Small intestine (tissue), 7 donors: ENCODE data around the gene CORO7. TPM values are rescaled to one million over a fixed set of nuclear protein-coding genes. Genes with fewer than 3 reads are reported as not detected.

Experiments used
- DNase-seq, 2 donors: peaks; one replicate each; pipeline versions ENCODE4 v3.0.0 to v3.0.0-alpha.2; 2013
- FAIRE-seq: peaks from 2 replicates; lab custom pipeline; 2012; peaks lifted over from hg19 to GRCh38; lab: Jason Lieb, UNC
- H3K27ac ChIP-seq, 3 donors: one replicate each; pipeline ENCODE4 v1.5.1; 2013; ENCODE audit warnings: low read length in 2 of 3, mild to moderate bottlenecking in 2 of 3, control low read depth in 1 of 3, inconsistent platforms in 1 of 3, low read depth in 1 of 3, moderate library complexity in 1 of 3
- H3K27me3 ChIP-seq, 3 donors: one replicate each; pipeline ENCODE4 v1.6.1; 2013; ENCODE audit warnings: low read length in 3 of 3, inconsistent platforms in 1 of 3; ENCODE audit not compliant: control insufficient read depth in 3 of 3, insufficient read depth in 3 of 3
- H3K36me3 ChIP-seq, 3 donors: one replicate each; pipeline ENCODE4 v1.6.1; 2013; ENCODE audit warnings: low read length in 3 of 3, inconsistent platforms in 1 of 3, low read depth in 1 of 3, mild to moderate bottlenecking in 1 of 3, moderate library complexity in 1 of 3; ENCODE audit not compliant: control insufficient read depth in 3 of 3, insufficient read depth in 2 of 3
- H3K4me1 ChIP-seq, 3 donors: one replicate each; pipeline ENCODE4 v1.6.1; 2013; ENCODE audit warnings: low read length in 2 of 3, inconsistent platforms in 1 of 3, low read depth in 1 of 3, mild to moderate bottlenecking in 1 of 3, moderate library complexity in 1 of 3; ENCODE audit not compliant: control insufficient read depth in 3 of 3, insufficient read depth in 2 of 3
- H3K4me3 ChIP-seq, 3 donors: one replicate each; pipeline ENCODE4 v1.5.1; 2013; ENCODE audit warnings: low read length in 3 of 3, control low read depth in 1 of 3, inconsistent platforms in 1 of 3, low read depth in 1 of 3, mild to moderate bottlenecking in 1 of 3, moderate library complexity in 1 of 3
- H3K9me3 ChIP-seq, 2 donors: one replicate each; pipeline ENCODE4 v1.6.1; 2013; ENCODE audit warnings: low read depth in 1 of 2, low read length in 1 of 2; ENCODE audit not compliant: control insufficient read depth in 2 of 2, insufficient read depth in 1 of 2
- WGBS, 3 donors: extraction: QIAGEN DNeasy Blood & Tissue Kit; methylation state at CpG; one replicate each; pipeline ENCODE4 v1.1.7; 2013; 5-methylcytosine and 5-hydroxymethylcytosine counted together
- polyA plus RNA-seq, 4 donors: library from polyadenylated mRNA; stranded (reverse) in 3 of 4; unstranded in 1 of 4; fragments of 200-250 nt in 3 of 4; fragments of 120-200 nt in 1 of 4; gene quantifications; one replicate each; pipeline versions ENCODE4 v1.2.1 to v1.2.3, GENCODE V29; 2013
- donor health status: healthy with polysubstance abuse.
- donor health status: control.
- donor health status: control.
- donor health status: Bipolar disorder and iron deficiency.
- donor health status: healthy.

CORO7 gene
- polyA plus RNA-seq, 4 donors = 27.3 to 49.2 (median 41.6) TPM

- Histone ChIP-seq H3K4me1 (no peaks in the 10 kb centered on the region), H3K9me3 (no peaks in the 10 kb centered on the region), H3K36me3 (peaks cover 0 to 92% (median 16%) of the 10 kb centered on the region in 3 donors), H3K4me3 (no peak overlapping the region), H3K27me3 (no peaks in the 10 kb centered on the region), H3K27ac (no peak overlapping the region)
- DNase-seq (no peak), FAIRE-seq (no peak)
- WGBS, 3 donors = 94 to 97% (median 94%) methylated on average over 52 to 55 of the region's 55 CpGs
Observed at GRCh38 chr16:4381935-4382794, 34.2 kb downstream of the CORO7 start.

DNA sequence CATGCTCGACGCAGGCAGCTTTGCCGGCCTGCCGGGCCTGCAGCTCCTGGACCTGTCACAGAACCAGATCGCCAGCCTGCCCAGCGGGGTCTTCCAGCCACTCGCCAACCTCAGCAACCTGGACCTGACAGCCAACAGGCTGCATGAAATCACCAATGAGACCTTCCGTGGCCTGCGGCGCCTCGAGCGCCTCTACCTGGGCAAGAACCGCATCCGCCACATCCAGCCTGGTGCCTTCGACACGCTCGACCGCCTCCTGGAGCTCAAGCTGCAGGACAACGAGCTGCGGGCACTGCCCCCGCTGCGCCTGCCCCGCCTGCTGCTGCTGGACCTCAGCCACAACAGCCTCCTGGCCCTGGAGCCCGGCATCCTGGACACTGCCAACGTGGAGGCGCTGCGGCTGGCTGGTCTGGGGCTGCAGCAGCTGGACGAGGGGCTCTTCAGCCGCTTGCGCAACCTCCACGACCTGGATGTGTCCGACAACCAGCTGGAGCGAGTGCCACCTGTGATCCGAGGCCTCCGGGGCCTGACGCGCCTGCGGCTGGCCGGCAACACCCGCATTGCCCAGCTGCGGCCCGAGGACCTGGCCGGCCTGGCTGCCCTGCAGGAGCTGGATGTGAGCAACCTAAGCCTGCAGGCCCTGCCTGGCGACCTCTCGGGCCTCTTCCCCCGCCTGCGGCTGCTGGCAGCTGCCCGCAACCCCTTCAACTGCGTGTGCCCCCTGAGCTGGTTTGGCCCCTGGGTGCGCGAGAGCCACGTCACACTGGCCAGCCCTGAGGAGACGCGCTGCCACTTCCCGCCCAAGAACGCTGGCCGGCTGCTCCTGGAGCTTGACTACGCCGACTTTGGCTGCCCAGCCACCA lies 35.1 kb downstream of the CORO7 start:
- Histone ChIP-seq H3K27ac (no peak overlapping the region), H3K9me3 (no peaks in the 10 kb centered on the region), H3K36me3 (peaks cover 0 to 89% (median 12%) of the 10 kb centered on the region in 3 donors), H3K4me3 (no peak overlapping the region), H3K4me1 (no peaks in the 10 kb centered on the region), H3K27me3 (no peaks in the 10 kb centered on the region)
- DNase-seq (no peak), FAIRE-seq (no peak)
- WGBS, 3 donors = 93 to 97% (median 94%) methylated on average over 57 to 59 of the region's 59 CpGs

DNA sequence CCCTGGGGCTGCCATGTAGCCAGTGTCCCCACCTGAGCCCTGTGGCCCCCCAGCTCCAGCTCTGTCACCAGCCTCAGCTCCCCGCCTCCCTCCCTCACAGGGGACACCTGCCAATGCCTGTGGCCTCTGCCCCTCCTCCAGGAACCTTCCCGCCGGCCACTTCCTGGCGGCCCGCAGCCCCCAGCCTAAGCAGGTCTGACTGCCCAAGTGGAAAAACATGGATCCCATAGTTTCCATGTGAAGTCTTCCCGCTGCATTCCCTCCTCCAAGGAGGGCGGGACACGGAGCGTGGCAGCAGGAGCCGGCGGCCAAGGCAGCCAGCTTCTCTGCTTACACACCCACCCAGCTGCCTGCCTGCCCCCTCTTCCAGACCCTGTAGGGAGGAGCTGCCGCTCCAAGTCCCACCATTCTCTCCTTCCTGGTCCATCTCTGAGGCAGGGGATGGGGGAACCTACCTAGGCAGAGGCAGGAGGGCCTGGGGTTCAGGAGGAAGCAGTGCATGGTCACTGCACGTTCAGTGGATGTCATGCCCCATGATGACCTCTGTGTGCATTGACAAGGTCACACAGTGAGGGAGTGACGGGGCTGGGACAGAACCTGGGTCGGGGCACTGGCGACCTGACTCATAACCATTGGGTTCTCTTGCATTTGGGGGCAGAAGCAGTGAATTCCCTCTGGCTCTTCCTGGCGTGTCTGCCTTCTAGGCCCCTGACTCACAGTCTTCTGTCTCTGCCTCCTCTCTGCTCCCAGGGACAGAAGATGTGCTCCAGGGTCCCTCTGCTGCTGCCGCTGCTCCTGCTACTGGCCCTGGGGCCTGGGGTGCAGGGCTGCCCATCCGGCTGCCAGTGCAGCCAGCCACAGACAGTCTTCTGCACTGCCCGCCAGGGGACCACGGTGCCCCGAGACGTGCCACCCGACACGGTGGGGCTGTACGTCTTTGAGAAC lies 36.0 kb downstream of the CORO7 start:
- Histone ChIP-seq H3K9me3 (no peaks in the 10 kb centered on the region), H3K4me1 (peaks cover 0 to 4% (median 0%) of the 10 kb centered on the region in 3 donors), H3K27me3 (no peaks in the 10 kb centered on the region), H3K4me3 (no peak overlapping the region), H3K36me3 (peaks cover 0 to 88% (median 15%) of the 10 kb centered on the region in 3 donors), H3K27ac (no peak overlapping the region)
- WGBS, 3 donors = 78 to 93% (median 91%) methylated on average over 22 to 26 of the region's 26 CpGs
- DNase-seq (no peak), FAIRE-seq (no peak)

DNA sequence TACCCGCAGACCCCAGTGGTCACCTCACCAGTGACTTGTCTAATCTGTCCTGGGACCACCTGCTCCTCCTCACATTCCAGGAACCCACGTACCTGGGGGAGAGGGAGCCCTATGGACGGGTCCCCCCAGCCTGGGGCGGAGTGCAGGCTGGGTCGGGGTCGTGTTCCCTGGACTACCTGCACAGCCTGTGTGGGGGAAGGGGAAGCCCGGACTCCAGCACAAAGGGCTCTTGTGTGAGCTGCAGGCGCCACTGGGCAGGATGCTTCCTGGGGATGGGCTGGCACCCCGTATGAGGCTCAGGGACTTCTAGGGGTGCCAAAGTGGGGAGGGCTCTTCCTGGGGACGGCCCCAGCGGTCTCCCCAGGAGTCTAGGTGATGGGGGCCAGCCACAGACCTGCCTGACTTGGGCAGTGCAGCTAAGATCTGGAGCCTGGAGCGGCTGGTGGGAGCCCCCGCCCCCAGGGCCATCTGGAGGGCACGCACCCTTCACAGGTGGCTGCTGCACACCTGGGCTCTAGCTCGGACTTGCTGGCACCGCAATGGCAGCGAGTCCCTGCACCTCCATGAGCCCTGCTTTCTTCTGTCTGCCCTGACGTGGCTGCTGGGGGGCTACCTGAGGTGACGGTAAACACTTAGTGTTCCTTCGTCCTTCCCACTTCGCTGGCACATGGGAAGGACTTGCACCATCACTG lies 37.3 kb downstream of the CORO7 start:
- WGBS, 3 donors = 85 to 87% (median 85%) methylated on average over 19 to 21 of the region's 21 CpGs
- Histone ChIP-seq H3K9me3 (no peaks in the 10 kb centered on the region), H3K4me1 (peaks cover 0 to 14% (median 0%) of the 10 kb centered on the region in 3 donors), H3K27ac (no peak overlapping the region), H3K36me3 (peaks cover 0 to 79% (median 15%) of the 10 kb centered on the region in 3 donors), H3K4me3 (no peak overlapping the region), H3K27me3 (no peaks in the 10 kb centered on the region)
- FAIRE-seq (no peak), DNase-seq (no peak)

DNA sequence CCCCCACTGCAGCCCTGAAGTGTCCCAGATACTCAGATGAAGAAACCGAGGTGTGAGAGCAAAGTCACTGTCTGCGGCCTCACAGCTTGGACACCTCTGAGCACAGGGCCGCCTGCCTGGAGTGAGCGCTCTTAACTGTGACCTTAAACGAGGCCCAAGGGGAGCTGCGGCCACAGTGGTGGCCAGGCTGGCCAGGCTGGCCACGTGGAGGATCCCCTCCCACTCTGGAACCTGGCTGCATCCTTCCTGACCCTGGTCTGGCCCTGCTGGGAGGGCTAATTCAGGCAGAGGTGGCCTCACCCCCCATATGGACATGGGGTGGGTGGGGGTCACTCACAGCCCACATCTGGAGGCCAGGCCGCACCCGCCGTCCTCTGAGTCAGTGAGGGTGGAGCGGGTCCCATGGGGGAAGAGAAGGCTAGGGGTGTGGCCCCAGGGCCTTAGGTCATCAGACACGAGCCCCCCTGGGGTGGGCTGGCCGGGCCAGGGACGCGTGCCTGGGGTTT lies 38.2 kb downstream of the CORO7 start:
- Histone ChIP-seq H3K4me3 (no peak overlapping the region), H3K27ac (peak overlapping the region in 1 of 3 donors; percentile 17), H3K27me3 (no peaks in the 10 kb centered on the region), H3K4me1 (peaks cover 0 to 22% (median 0%) of the 10 kb centered on the region in 3 donors), H3K36me3 (peaks cover 0 to 74% (median 15%) of the 10 kb centered on the region in 3 donors), H3K9me3 (no peaks in the 10 kb centered on the region)
- no peak for DNase-seq
- no peak for FAIRE-seq
- WGBS, 3 donors = 77 to 85% (median 84%) methylated on average over 12 to 15 of the region's 15 CpGs

GRCh38 chr16:4377573-4378154 lies 38.7 kb downstream of the CORO7 start:
- Histone ChIP-seq H3K4me1 (peaks cover 0 to 27% (median 0%) of the 10 kb centered on the region in 3 donors), H3K9me3 (no peaks in the 10 kb centered on the region), H3K4me3 (no peak overlapping the region), H3K27ac (peak overlapping the region in 1 of 3 donors; percentile 17), H3K27me3 (no peaks in the 10 kb centered on the region), H3K36me3 (peaks cover 0 to 71% (median 11%) of the 10 kb centered on the region in 3 donors)
- WGBS, 3 donors = 82 to 85% (median 83%) methylated on average over 12 of the region's 12 CpGs
- FAIRE-seq = no peak
- DNase-seq = no peak
